GM15510 (cell line): ENCODE data around the gene C4orf50.

ENCODE experiments used
- POLR2A ChIP-seq: IDR thresholded peaks from 3 replicates; pipeline ENCODE4 v1.6.1; 2011; ENCODE audit warnings: borderline replicate concordance; ENCODE audit not compliant: insufficient read length; ENCODE audit errors: extremely low read depth

Gene C4orf50

GRCh38 chr4:5995901-5996623 lies 22.2 kb downstream of the C4orf50 start:
- no peak for TF ChIP-seq POLR2A

- TF ChIP-seq POLR2A = no peak
These were observed 24.1 kb downstream of the C4orf50 start for GRCh38 chr4:5993876-5994811.

GRCh38 chr4:5992828-5993321 lies 25.4 kb downstream of the C4orf50 start:
- TF ChIP-seq POLR2A = no peak

GRCh38 chr4:5992171-5992827 lies 25.9 kb downstream of the C4orf50 start:
- TF ChIP-seq POLR2A = no peak

GRCh38 chr4:5991405-5991804 lies 26.8 kb downstream of the C4orf50 start:
- no peak for TF ChIP-seq POLR2A

- TF ChIP-seq POLR2A = no peak
These were observed 27.6 kb downstream of the C4orf50 start for GRCh38 chr4:5990446-5991160.

GRCh38 chr4:5989236-5990225 lies 28.7 kb downstream of the C4orf50 start:
- no peak for TF ChIP-seq POLR2A

GRCh38 chr4:5988086-5988845 lies 30.0 kb downstream of the C4orf50 start:
- no peak for TF ChIP-seq POLR2A

GRCh38 chr4:5984843-5985242 lies 33.4 kb downstream of the C4orf50 start:
- no peak for TF ChIP-seq POLR2A

- TF ChIP-seq POLR2A = no peak
These were observed 35.9 kb downstream of the C4orf50 start for GRCh38 chr4:5982156-5982973.

- no peak for TF ChIP-seq POLR2A
These were observed 37.6 kb downstream of the C4orf50 start for GRCh38 chr4:5980436-5981155.
